ENCODE measurements around the gene SCMH1.

The SCMH1 gene

DNA sequence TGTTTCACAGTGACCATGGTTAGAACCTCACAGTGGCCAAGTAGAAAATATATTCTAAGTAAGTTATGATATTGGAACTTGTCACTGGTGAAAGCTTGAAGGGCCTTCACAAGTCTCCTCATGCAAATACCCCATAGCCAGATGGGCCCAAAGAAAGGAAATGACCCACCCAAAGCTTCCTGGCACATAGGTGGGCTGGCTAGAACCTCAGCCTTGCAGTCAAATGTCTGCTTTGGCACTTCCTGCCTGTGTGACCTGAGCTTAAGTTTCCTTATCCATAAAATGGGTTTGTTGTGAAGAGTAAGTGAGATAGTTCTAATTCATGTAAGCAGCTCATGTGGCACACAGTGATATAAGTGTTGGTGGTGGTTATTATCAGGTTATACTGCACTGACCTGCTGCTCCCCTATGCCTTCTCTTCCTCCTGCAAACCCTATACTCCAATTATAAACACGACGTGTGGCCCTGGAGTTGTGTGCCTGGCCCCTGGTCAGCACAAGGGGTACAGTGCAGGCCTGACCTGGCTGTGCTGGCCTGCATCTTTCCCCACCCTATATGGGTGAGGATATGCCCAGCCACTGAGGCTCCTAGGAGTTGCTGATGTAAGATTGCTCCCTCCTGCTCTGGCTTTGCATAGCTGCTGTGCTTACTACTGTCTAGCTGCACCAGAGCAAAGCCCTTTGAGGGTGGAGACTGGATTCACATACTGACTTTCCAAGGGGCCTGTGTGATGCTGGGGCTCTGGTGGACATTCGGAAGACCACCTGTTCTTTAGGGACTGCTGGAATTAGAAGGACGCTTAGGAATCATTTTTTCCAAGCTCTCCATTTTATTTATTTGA is 215.9 kb downstream of the SCMH1 start:
- DNase-seq (ENCODE audit: low read depth), result no peak

- DNase-seq (ENCODE audit: low read depth), result no peak
Measured at GRCh38 chr1:41024953-41025352, 217.2 kb downstream of the SCMH1 start.

DNA sequence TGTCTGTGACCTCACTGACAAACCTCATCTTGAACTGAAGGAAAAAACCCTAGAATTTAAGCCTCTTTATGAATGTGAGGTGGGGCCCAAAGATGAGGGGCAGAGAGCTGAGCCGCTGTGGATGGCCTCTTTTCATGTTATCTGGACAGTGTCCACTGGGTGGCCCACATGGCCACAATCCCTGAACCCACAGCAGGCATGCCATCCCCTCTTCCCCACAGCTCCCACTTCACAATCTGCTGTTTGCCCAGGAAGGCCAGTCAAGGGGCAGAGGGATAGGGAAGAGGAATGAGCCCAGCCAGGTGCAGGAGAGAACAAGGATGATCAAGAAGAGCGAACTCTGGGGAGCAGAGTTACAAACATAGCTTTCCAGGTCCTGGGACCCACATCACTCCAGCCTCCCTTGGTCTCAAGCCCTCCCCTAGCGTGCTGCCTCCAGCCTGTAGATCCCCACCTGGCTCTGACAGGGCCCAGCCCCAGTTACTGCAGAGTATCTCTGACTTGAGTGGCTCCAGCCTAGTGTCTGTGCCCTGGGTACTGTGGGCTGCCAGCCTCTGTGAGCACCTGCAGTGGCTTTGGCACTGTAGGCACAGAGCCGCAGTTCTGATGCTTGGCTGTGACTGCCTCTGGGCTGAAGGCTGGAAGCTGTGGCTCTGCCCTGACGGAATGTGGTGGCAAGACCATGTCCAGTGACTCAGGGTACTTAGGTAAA is 218.7 kb downstream of the SCMH1 start:
- DNase-seq (ENCODE audit: low read depth), result no peak

DNA sequence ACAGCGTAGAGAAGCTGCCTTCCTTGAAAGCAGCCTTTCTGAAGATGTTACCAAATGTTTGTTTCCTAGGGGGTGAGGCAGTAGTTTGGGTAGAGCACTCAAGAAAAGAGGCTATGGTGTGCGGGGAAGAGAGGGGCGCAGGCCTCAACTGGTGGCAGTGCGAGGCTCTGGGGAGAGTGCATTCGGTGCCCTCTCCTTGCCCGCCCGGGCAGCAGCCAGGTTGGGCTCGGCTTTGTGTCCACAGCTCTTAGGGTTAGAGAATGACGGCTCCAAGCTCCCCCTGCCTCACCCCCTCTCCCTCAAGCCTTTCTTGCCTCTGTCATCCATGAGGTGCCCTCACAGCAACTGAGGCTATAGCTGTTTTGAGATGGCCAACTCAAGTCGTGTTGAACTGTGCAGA is 219.7 kb downstream of the SCMH1 start:
- DNase-seq (ENCODE audit: low read depth), result no peak

DNA sequence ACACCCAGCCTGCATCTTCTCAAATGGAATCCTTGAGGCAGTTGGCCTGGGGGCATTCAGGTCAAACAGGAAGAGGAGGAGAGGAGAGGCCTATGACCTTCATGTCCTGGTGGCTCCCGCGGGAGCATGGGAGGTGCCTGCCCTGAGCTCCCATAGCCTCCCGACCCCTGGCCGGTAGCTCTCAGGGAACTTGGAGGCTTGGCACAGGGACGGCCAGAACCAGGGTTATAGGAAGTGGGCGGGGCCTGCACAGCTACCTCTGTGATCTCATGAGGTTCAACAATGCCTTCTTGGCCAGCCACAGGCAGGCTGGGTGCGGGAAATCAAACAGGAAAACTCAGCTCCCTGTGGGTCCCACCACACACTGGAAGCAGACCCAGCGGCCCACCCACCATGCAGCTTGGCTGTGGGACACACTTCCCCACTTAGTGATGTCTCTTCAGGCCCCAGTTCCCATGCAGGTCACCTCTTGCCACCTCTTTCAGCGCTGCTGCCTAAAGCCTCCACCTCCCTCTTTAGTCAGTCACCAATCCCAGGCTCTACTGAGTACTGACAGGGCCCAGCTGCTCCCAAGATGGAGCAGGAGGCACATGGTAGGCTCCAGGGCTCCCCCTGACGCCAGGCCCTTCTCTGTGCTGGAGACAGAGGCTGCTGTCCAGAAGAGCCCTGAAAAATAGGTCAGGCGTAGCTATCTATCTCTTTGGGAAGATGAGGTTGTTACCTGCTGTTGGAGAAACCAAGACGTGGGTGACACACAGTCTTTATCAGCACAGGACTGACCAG is 220.4 kb downstream of the SCMH1 start, which contains the start of gene SLFNL1:
Gene SLFNL1 (minus strand): TSS at position 200 of the 783 bp plus-strand sequence. CDS start 1,065 bp downstream, outside the sequence.
- no peak for DNase-seq (ENCODE audit: low read depth)

GRCh38 chr1:41020654-41021053 is 221.5 kb downstream of the SCMH1 start:
- DNase-seq (ENCODE audit: low read depth), result no peak

DNA sequence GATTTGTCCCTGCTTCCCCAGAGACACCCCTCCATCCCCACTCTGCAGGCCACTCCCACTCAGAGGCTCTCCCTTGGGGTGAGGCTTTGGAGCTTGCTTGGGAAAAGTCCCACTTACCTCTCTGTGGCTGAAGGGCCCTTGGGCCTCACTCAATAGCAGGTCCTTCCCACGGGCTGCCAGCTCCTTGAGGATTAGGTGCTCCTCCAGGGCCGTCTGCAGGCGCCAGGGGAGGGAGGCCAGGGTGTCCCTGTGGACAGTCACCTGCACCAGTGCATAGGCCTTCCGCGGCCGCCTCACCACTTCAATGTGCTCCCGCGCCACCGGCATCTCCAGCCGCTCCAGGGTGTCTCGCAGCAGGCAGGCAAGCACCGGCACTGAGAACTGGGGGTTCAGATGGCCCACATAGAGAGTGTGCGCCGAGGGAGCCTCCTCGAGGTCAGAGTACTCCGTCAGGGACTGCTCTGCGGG is 222.0 kb downstream of the SCMH1 start:
- DNase-seq (ENCODE audit: low read depth), result no peak

DNA sequence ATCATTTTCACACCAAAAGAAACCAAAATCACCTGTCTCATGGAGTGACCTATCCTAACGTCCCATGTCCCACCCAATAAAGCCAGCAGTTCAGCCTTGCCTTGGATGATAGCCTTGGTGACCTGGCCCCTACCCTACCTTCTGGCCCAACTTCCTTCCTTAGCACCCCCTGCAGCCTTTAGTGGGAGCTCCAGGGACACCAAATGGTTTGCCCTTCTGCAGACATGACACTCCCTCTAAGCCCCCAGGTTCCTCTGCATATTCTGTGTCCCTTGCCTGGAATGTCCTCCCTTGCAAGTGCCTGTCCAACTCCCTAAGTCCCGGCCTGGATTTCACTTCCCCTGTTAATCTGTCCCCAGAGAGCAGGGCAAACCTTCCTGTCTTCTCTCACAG is 222.8 kb downstream of the SCMH1 start:
- DNase-seq (ENCODE audit: low read depth), result no peak

DNA sequence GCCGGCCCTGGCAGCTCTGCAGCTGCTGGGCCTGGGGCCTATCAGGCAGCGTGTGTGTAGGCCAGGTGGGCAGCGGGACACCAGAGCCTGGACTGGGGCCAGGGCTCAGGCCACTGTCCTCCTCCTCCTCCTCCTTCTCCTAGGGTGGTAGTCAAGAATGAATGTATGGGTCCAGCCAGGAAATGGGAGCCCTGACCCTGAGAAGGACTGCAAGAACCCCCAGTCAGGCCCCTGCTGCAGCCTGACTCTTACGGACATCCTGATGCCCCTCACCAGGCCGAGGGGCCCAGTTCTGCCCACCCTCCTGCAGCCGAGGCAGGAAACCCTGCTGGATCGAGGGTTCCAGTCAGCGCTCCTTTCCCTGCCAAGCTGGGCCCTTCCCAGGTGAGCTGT is 224.1 kb downstream of the SCMH1 start:
- DNase-seq (ENCODE audit: low read depth), result no peak

DNA sequence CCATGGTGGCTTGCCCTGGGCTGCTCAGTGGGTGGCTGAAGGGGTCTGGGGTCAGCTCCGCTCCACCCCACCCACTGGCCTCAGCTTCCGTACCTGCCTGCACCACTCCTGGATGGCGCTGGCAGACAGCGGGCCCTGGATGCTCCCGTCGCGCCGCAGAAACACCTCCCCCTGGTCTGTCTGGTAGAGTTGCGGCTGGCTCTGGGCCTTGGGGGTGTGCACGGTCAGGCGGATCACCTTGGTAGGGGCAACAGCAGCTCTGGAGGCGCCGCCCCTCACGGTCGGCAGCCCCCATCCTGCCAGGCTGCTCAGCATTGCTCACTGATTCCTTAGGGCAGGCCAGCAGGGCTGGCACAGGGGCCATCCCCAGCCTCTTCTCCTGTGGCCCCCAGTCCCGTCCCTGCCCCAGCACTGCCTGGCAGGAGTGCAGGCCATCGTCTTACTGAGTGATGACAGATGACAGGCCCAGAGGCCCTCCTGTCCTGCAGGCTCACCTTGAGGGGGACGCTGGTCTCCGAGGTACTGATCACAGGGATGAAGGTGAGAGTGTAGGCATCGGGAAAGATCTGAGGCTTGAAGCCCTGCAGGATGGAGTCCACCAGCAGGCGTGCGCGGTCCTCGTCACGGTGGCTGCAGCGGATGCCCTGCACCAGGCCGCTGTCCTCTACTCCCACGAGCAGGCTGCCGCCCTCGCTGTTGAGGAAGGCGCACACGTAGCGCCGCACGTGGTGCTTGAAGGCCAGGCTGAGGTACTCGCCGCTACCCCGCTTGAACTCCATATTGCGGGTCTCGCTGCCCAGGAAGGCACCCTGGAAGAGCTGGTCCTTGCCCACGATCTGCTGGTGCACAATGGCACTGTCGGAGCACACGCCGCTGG is 224.7 kb downstream of the SCMH1 start:
- DNase-seq (ENCODE audit: low read depth), result no peak

DNA sequence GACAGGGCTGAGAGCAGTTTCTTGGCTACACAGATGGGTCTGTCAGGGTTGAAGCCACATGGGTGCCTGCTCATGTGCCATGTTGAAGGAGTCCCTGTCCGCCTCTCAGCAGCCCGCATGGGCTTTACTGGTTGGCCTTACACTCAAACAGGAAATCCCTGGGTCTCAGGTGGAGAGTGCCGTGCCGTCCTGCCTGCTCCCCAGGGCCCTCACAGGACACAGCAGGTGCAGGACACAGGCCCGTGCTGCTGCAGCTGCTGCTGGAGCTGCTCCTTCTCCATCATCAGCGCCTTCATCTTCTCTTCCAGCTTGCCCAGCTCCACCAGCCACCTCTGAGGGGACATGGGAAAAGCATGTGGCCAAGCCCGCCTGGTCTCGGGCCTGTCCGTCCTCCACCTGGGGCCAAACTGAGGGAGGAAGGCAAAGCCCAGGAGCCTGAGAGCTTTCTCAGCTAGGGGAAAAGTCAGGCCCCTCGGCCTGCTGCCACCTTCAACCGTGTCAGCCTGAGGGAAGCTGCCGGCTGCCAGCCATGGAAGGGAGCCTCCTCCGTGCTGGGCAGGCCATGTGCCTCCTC is 226.1 kb downstream of the SCMH1 start:
- DNase-seq (ENCODE audit: low read depth), result no peak

- no peak for DNase-seq (ENCODE audit: low read depth)
Measured at GRCh38 chr1:41015281-41015896, 226.7 kb downstream of the SCMH1 start.

GRCh38 chr1:41014871-41015270 is 227.2 kb downstream of the SCMH1 start:
- no peak for DNase-seq (ENCODE audit: low read depth)

DNA sequence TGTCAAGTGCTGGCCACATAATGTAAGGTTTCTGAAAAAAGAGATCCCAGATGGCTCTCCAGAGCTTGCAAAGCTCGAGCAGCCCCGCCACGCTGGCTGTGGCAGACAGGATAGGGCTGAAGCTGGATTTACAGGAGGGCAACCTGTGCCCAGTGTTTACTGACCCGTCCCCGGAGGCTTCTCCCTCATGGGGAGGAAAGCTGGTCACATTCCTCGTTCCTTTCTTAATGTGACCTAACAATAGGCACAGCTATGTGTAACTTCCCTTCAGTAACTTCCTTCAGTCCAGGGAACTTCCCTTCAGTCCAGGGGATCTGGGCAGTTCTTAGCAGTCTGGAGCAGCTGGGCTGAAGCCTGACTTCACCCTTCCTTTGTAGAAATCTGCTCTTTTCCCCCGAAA is 228.3 kb downstream of the SCMH1 start:
- DNase-seq (ENCODE audit: low read depth), result no peak

DNA sequence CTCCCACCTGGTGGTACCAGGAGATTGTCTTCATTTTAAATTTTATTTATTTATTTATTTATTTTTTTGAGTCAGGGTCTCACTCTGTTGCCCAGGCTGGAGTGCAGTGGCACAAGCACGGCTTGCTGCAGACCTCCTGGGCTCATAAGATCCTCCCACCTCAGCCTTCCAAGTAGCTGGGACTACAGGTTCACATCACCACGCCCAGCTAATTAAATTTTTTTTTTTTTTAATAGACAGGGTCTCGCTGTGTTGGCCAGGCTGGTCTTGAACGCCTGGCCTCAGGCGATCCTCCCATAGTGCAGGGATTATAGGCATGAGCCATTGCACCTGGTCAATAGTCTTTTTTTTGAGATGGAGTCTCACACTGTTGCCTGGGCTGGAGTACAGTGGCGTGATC is 229.1 kb downstream of the SCMH1 start:
- DNase-seq (ENCODE audit: low read depth), result no peak

DNA sequence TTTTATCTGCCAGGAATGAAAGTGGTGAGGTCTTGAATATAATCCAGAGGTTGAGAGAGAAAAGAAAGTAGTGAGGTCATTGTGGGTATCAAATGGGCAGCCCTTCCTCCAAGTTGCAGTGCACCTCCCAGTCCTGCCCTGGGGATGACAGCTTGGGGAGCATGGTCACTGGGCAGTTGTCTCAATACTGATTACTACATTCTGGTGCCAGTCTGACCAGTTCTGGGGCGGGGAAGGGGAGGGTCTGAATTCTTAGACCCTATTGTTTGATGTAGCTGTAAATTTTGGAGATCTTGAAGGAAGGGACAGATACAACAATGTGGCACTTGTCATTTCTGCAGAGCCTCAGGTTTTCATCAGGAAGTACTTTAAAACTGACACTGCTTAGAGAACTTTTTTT is 231.8 kb downstream of the SCMH1 start:
- DNase-seq (ENCODE audit: low read depth), result no peak

GRCh38 chr1:41009466-41009865 is 232.6 kb downstream of the SCMH1 start:
- DNase-seq (ENCODE audit: low read depth), result no peak

DNA sequence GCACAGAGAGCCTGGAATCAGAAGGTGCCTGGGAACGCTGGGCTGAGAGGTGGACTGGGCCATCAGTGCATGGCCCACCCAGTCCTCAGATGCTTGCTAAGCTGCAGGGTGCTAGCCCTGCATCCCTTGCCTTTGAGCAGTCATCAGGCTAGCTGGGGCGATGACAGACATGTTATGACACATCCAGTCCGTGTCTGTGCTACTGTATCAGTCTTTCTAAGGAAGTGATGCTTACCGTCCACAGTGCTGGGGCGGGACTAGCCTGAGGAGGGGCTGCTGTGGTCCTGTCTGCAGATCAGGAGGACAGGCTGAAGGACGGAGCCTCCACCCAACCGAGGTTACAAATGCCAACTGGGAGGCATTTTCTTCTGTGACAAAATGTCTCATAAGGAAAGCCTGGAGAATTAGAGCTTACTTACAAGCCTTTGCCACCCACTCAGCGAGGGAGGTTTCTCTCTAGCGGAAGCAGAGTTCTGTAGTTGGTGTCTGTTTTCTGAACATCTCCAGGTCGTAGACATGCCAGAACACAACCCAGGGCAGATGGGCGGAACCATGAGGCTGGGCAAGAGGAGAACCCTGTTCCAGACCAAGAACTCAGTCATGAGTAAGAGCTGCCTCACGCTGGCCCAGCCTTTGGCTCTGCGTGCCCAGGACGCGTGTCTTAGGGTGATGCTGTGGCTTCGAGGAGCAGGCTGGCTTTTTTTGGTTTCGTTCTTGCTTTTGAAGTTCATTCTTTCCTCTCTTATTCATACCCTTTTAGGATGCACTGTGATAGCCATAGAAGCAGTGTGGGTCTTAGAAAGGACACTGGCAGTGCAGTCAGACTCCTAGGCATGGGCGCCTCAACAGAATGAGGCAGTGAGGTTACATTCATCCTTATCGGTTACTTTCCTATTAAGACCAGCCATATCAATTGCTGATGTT is 234.9 kb downstream of the SCMH1 start:
- DNase-seq (ENCODE audit: low read depth), result no peak

DNA sequence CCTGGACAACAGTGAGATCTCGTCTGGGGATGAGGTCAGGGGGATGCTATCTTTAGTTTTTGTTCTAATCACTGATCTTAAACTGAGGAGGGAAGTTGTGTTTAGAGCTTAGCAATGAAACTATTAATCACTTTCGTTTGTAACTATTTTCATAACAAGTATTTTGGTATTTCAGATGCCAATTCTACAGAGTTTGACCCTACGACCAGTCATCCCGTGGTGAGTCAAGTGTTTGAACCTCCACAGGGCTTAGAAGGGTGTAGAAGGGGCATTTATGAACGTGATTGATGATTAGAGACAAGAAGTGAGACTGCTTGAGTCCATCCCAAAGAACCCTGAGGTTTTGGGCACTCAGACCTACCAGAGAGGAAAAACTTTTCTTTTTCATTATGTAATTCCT is 236.2 kb downstream of the SCMH1 start:
- no peak for DNase-seq (ENCODE audit: low read depth)

Measured in stimulated activated CD4-positive, alpha-beta T cell treated with anti-CD3 and anti-CD28 coated beads, Interleukin-2, amount 100 ng/mL, for 4 hours (primary cell).